Progenitor cell of endocrine pancreas (in vitro differentiated cells): Measurements from ENCODE around the gene CALR3. TPM values are rescaled to one million over a fixed set of nuclear protein-coding genes. Genes with fewer than 3 reads are reported as not detected.
"Not testable (repeated sequence)": the region's sequence is repeated elsewhere in the genome, so short reads cannot be mapped to it uniquely, and the experiment has no call there.

Source experiments
- DNase-seq: peaks from one replicate; pipeline ENCODE4 v3.0.0; 2021; ENCODE audit warnings: low spot score; ENCODE audit not compliant: unreplicated experiment
- H3K27ac Mint-ChIP-seq: 2 replicates; pipeline ENCODE4 v1.8.0; 2021; ENCODE audit warnings: mild to moderate bottlenecking, moderate library complexity, mixed read lengths
- H3K27me3 Mint-ChIP-seq: 2 replicates; pipeline ENCODE4 v1.8.0; 2021; ENCODE audit warnings: mixed read lengths
- H3K36me3 Mint-ChIP-seq: 2 replicates; pipeline ENCODE4 v1.8.0; 2022; ENCODE audit warnings: mixed read lengths; ENCODE audit not compliant: insufficient read depth
- H3K4me1 Mint-ChIP-seq: 2 replicates; pipeline ENCODE4 v1.8.0; 2021; ENCODE audit warnings: low read depth, mixed read lengths
- H3K4me3 Mint-ChIP-seq: 2 replicates; pipeline ENCODE4 v1.8.0; 2021; ENCODE audit warnings: low read depth, mild to moderate bottlenecking, moderate library complexity, mixed read lengths
- H3K9me3 Mint-ChIP-seq: 2 replicates; pipeline ENCODE4 v1.8.0; 2021; ENCODE audit warnings: low read depth, mixed read lengths
- total RNA-seq: library from RNA; stranded (reverse); gene quantifications from 2 replicates; pipeline ENCODE4 v1.2.1, GENCODE V29; 2021
- TF ChIP-seq, protein P1 (sequence below): fragments of 200-600 bp; sonication (generic); IDR thresholded peaks from one replicate; pipeline ENCODE4 v1.5.0; 2021; ENCODE audit warnings: antibody characterized with exemption, mild to moderate bottlenecking; ENCODE audit not compliant: unreplicated experiment

CALR3 gene
- total RNA-seq, 1 donor from 2014 or later = not detected

DNA sequence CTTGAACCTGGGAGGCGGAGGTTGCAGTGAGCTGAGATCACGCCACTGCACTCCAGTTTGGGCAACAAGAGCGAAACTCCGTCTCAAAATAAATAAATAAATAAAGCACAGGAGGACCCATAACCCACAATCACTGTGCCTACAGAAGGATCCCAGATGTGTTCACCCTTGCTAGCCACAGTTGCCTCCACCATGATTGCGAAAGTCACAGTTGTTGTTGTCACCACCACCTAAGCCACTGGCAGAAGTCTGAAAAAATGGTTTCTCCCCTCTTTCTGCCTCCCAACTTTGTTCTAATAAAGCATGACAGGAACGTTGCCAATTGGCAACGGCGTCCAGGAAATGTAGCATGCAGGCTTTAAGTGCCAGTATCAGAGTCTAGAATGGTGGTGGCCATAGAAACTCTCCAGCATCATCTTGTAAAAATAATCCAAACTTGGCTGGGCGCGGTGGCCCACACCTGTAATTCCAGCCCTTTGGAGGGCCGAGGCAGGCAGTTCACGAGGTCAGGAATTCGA lies 22.0 kb downstream of the CALR3 start:
- Mint-ChIP-seq H3K27ac (peak overlapping the region; percentile 62), H3K9me3 (no peaks in the 10 kb centered on the region), H3K4me3 (peak overlapping the region; percentile 7), H3K36me3 (no peaks in the 10 kb centered on the region), H3K27me3 (no peaks in the 10 kb centered on the region), H3K4me1 (peaks cover 21% of the 10 kb centered on the region)
- DNase-seq = no peak
- TF ChIP-seq, protein P1, sequence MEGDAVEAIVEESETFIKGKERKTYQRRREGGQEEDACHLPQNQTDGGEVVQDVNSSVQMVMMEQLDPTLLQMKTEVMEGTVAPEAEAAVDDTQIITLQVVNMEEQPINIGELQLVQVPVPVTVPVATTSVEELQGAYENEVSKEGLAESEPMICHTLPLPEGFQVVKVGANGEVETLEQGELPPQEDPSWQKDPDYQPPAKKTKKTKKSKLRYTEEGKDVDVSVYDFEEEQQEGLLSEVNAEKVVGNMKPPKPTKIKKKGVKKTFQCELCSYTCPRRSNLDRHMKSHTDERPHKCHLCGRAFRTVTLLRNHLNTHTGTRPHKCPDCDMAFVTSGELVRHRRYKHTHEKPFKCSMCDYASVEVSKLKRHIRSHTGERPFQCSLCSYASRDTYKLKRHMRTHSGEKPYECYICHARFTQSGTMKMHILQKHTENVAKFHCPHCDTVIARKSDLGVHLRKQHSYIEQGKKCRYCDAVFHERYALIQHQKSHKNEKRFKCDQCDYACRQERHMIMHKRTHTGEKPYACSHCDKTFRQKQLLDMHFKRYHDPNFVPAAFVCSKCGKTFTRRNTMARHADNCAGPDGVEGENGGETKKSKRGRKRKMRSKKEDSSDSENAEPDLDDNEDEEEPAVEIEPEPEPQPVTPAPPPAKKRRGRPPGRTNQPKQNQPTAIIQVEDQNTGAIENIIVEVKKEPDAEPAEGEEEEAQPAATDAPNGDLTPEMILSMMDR = no peak

DNA sequence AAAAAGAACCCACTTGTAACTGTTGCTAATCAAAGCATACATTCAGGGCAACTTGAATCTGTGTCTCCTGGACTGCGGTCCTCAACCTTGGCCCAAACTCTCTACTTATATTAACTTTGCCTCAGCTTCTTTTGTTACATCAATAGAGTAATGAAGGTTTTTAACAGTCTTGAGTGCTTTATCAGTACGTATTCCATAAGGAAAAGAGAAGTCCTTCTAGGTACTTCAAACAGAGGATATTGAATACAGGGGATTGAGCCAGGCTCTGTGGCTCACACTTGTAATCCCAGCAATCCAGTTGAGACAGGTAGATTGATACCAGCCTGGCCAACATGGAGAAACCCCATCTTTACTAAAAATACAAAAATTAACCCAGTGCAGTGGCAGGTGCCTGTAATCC lies 23.0 kb downstream of the CALR3 start:
- H3K27ac Mint-ChIP-seq = no peak overlapping the region
- H3K27me3 Mint-ChIP-seq = no peaks in the 10 kb centered on the region
- TF ChIP-seq, protein P1 = no peak
- no peaks in the 10 kb centered on the region for H3K36me3 Mint-ChIP-seq
- no peaks in the 10 kb centered on the region for H3K9me3 Mint-ChIP-seq
- no peak overlapping the region for H3K4me3 Mint-ChIP-seq
- peaks cover 22% of the 10 kb centered on the region for H3K4me1 Mint-ChIP-seq
- no peak for DNase-seq

DNA sequence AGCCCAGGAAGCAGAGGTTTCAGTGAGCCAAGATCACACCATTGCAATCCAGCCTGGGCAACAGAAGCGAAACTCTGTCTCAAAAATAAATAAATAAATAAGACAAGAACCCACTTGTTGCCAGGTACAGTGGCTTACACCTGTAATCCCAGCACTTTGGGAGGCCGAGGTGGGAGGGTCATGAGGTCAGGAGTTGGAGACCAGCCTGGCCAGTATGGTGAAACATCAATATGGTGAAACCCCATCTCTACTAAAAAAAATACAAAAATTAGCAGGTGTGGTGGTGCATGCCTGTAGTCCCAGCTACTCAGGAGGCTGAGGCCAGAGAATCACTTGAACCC lies 23.4 kb downstream of the CALR3 start:
- Mint-ChIP-seq H3K4me1 (peaks cover 22% of the 10 kb centered on the region), H3K4me3 (peak overlapping the region; percentile 77)
- not testable (repeated sequence) for H3K9me3 Mint-ChIP-seq, H3K27ac Mint-ChIP-seq, H3K36me3 Mint-ChIP-seq, DNase-seq, H3K27me3 Mint-ChIP-seq

DNA sequence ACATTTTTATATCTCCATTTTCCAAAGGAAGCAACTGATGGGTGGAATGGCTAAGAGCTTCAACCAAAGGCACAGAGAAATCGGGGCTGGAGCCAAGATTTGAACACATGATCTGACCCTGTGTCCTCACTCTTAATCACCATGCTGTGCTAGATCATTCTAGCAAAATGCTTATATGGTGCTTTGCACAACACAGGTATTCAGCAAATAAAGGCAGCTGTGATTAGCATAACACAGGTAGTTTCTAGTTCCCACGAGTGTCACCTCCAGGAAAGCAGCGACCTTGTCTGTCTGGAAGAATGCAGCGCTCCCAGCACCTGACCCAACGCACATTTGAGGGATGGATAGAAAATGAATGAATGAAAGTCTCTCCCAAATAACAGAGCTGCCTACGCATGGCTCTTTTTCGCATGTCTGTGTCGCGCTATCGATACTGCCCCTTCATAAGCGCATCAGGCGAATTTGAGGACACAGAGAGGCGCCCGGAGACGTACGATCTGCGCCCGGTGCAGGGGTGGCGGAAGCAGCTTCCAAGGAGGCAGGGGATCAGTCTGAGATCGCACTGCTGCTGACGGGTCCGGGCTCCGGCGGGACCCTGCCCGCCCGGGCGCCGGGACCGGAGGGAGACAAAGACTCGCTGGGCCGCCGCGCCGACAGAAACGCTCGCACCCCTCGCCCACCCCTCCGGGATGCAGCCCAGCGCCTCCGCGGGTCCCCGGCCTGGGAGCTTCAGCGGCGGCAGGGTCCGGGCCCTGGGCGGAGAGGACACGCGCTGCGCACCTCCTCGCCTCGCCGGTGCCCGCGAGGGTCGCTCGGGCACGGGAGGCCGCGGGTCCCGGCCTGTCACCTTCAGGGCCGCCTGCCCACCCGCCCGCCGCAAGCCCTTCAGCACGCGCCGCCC lies 24.8 kb downstream of the CALR3 start:
- Mint-ChIP-seq H3K27ac (peak overlapping the region; percentile 95), H3K27me3 (no peaks in the 10 kb centered on the region), H3K4me1 (peaks cover 22% of the 10 kb centered on the region), H3K9me3 (no peaks in the 10 kb centered on the region), H3K36me3 (peaks cover 1% of the 10 kb centered on the region), H3K4me3 (peak overlapping the region; percentile 92)
- TF ChIP-seq, protein P1 = no peak
- no peak for DNase-seq

DNA sequence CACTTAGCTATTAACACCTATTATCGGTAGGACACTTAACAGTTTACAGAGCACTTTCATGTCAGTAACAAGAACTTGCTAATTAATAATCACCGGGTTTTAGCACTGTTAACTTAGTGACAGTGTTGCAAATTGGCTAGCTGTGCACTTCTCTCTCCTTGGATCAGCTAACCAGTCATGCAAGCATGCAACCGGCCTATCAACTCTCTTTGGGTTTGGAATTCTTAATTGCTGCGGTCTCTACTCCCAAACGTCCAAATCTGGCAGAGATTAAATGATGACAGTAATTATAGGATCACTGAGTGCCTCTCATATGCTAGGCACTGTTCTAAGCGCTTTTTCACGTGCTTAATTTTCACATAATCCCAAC lies 25.4 kb downstream of the CALR3 start:
- peak overlapping the region; percentile 95 for H3K27ac Mint-ChIP-seq
- TF ChIP-seq, protein P1 = no peak
- DNase-seq = no peak
- H3K27me3 Mint-ChIP-seq = no peaks in the 10 kb centered on the region
- peaks cover 22% of the 10 kb centered on the region for H3K4me1 Mint-ChIP-seq
- peaks cover 1% of the 10 kb centered on the region for H3K36me3 Mint-ChIP-seq
- H3K9me3 Mint-ChIP-seq = no peaks in the 10 kb centered on the region
- peak overlapping the region; percentile 92 for H3K4me3 Mint-ChIP-seq

DNA sequence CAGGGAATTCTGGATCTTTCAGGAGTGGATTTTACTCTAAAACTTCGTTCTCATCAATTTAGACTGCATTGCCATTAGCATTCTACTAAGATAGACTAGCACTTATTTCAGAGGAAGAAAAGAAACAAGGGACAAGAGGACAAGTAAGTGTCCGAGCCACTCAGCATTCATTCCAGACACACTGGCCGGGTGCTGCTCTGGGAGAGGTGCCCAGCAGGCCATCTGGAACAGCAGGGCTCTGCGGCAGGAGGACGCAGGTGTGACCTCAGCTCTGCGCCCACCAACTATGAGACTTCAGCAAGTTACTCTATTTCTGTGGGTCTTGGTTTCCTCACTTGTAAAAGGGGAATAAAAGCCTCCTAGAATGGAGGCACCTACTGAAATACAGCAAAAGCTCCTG lies 28.4 kb downstream of the CALR3 start:
- TF ChIP-seq, protein P1 = no peak
- H3K36me3 Mint-ChIP-seq = peaks cover 2% of the 10 kb centered on the region
- no peaks in the 10 kb centered on the region for H3K27me3 Mint-ChIP-seq
- DNase-seq = no peak
- H3K4me3 Mint-ChIP-seq = no peak overlapping the region
- H3K27ac Mint-ChIP-seq = peak overlapping the region; percentile 76
- H3K9me3 Mint-ChIP-seq = no peaks in the 10 kb centered on the region
- peaks cover 40% of the 10 kb centered on the region for H3K4me1 Mint-ChIP-seq

DNA sequence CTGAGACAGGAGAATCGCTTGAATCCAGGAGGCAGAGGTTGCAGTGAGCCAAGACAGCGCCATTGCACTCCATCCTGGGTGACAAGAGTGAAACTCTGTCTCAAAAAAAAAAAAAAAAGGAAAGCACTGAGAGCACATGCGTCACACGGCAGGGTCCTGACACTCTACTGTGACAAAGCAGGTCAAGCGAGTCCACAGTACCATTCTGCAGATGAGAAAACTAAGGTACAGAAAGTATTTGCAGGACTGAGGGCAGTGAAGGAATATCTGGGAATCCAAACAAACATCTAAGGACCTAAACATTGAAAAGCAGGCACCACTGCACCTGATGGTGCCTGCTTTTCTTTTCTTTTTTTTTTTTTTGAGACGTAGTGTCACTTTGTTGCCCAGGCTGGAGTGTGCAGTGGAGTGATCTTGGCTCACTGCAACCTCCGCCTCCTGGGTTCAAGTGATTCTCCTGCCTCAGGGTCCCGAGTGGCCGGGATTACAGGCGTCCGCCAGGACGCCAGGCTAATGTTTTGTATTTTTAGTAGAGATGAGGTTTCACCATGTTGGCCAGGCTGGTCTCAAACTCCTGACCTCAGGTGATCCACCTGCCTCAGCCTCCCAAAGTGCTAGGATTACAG lies 29.1 kb downstream of the CALR3 start:
- peaks cover 40% of the 10 kb centered on the region for H3K4me1 Mint-ChIP-seq
- H3K27ac Mint-ChIP-seq = peak overlapping the region; percentile 76
- not testable (repeated sequence) for H3K9me3 Mint-ChIP-seq, H3K4me3 Mint-ChIP-seq, H3K27me3 Mint-ChIP-seq, H3K36me3 Mint-ChIP-seq, DNase-seq
